ENCODE measurements around the gene DNAH17.

Gene DNAH17

GRCh38 chr17:78571329-78571728 is 5.9 kb downstream of the DNAH17 start:
- DNase-seq = no peak

- no peak for DNase-seq
Measured at GRCh38 chr17:78568494-78569115, 8.6 kb downstream of the DNAH17 start.

- no peak for DNase-seq
Measured at GRCh38 chr17:78567991-78568390, 9.2 kb downstream of the DNAH17 start.

GRCh38 chr17:78566947-78567346 is 10.2 kb downstream of the DNAH17 start:
- DNase-seq = no peak

GRCh38 chr17:78563189-78564145 is 13.7 kb downstream of the DNAH17 start:
- no peak for DNase-seq

- DNase-seq = no peak
Measured at GRCh38 chr17:78562734-78563133, 14.5 kb downstream of the DNAH17 start.

- no peak for DNase-seq
Measured at GRCh38 chr17:78561166-78561565, 16.0 kb downstream of the DNAH17 start.

GRCh38 chr17:78560731-78561130 is 16.5 kb downstream of the DNAH17 start:
- DNase-seq = no peak

GRCh38 chr17:78559749-78560368 is 17.3 kb downstream of the DNAH17 start:
- DNase-seq = no peak

- no peak for DNase-seq
Measured at GRCh38 chr17:78558989-78559388, 18.2 kb downstream of the DNAH17 start.

GRCh38 chr17:78558181-78558850 is 18.9 kb downstream of the DNAH17 start:
- DNase-seq = no peak

GRCh38 chr17:78557598-78558039 is 19.6 kb downstream of the DNAH17 start:
- no peak for DNase-seq

GRCh38 chr17:78556812-78557211 is 20.4 kb downstream of the DNAH17 start:
- DNase-seq = no peak

- DNase-seq = no peak
Measured at GRCh38 chr17:78555746-78556401, 21.3 kb downstream of the DNAH17 start.

GRCh38 chr17:78550464-78550863 is 26.7 kb downstream of the DNAH17 start:
- DNase-seq = no peak

- DNase-seq = no peak
Measured at GRCh38 chr17:78548725-78549124, 28.5 kb downstream of the DNAH17 start.

- DNase-seq = no peak
Measured at GRCh38 chr17:78547035-78547434, 30.2 kb downstream of the DNAH17 start.

- no peak for DNase-seq
Measured at GRCh38 chr17:78546476-78546875, 30.7 kb downstream of the DNAH17 start.

GRCh38 chr17:78544881-78545755 is 32.1 kb downstream of the DNAH17 start:
- DNase-seq = no peak

GRCh38 chr17:78541488-78542206 is 35.5 kb downstream of the DNAH17 start:
- no peak for DNase-seq

GRCh38 chr17:78539781-78540180 is 37.4 kb downstream of the DNAH17 start:
- no peak for DNase-seq
